NAMALWA (cell line): Measurements from ENCODE around the gene HIVEP3.
A peak's percentile ranks its signal among the peaks of the same experiment; 100 is the strongest.

Source experiments
- DNase-seq: peaks from one replicate; pipeline ENCODE4 v3.0.0-alpha.2; 2015; ENCODE audit warnings: low spot score

Gene HIVEP3

DNA sequence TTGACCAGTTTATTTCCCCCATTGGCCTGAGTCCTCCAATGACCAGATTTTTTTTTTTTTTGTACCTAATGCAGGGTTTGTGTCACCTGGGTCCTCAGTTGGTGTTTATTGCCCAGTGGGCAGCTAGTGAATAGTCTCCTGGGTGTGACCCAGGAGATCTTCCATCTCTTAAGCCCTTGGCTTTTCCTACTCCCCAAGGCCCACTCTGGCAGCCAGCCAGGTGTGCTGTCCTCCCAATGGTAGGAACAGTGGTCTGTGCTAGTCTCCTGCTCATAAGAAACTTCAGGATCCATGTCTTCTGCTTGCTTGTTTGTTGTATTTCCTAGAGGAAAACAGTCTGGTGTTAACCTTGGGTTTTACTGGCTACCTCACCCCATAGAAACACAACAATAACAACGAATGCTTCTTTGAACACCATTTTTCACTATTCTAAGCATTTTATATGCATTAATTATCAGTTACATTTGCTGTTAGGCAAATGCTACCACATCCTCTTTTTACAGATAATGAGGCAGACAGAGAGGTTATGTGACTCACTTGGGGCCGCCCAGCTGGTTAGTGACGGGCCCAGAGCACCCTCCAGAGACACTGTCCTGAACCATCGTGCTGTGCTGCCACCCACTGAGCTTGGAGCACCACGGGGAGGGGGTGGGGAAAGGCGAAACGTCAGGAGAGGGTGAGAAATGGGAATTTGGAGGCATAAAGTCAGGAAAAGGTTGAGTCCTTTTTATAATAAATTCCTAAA lies 107.5 kb downstream of the HIVEP3 start:
- peak; percentile 48 for DNase-seq

DNA sequence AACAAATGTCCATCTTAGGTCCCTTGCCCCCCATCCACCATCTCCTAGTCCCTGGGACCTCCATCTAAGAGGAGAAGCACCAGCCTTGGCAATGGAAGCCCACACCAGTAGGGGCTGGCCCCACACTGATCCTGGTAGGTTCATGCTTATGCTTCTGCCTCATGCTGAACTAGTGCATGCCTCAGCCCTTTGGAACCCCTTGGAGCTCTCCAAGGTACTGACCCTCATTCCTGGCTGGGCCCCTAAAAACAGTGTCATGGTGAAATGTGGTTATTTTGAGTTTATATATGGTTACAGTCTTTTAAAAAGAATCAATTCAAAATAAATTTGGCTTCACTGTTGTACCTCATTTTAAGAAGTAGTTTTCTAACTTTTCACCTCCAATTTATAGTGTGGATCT lies 108.3 kb downstream of the HIVEP3 start:
- DNase-seq: peak; percentile 62

DNA sequence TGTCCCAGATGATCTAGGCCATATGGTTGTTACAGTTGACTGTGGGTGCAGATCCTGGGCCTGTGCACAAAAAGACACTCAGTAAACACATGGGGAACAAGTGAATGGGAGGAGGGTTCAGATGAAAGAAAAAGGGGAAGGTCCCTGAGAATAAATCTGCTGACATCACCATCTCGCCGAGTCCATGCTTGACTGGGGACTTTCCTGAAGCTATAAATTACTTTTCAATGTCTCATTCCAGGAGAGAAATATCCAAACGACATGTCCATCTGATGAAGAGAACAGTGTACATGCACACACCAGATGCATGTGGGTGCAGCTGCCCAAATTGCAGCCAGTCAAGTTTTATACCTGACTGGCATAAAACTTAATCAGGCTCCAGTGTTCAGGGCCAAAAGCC lies 109.0 kb downstream of the HIVEP3 start:
- DNase-seq: no peak

DNA sequence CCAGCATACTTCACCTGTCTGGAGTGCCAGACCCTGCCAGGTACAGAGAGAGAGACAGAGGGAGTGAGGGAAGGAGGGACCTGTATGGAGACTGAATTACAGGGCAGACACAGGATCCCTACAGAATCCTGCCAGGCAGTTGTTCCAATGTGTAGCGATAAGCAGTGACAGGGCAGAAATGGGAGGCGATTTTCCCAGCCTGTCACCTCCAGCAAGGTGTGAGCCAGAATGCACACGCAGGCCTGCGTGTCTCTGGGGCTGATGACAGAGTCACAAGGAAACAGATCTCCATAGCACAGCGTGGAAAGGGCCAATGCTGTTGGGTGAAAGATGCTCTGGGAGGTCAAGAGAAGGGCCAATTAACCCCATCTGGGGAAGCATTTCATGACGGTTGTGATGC lies 111.3 kb downstream of the HIVEP3 start:
- no peak for DNase-seq

DNA sequence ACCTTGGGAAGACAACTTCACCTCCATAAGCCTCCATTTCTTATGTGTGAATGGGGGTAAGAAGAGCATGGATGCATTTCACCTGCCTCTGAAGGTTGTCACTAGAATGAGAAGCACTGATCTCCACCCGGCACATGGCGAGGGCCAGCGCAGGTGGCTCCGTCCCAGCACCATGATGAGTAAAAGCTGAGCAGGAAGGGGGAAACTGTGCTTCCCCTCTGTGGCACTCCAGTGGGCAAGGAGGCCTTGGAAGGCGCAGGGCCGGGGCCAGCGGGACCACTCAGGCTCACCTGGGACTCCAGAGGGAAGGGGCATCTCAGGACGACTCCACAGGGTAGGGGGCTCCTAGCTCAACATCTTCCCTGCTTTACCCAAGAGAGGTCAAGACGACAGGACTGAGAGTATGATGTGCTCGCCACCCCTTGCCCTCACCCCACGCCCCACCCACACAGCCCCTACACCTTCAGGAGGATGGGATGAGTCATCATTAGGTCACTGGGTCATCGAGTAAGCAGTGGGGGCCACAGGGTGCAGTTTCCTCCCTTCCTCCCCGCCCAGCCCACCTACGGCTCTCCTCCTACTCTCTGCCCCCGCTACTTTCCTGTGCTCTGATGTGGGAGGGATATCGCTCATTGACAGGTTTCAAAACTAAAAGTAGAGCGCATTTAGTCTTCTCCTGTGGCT lies 112.1 kb downstream of the HIVEP3 start:
- DNase-seq: no peak

DNA sequence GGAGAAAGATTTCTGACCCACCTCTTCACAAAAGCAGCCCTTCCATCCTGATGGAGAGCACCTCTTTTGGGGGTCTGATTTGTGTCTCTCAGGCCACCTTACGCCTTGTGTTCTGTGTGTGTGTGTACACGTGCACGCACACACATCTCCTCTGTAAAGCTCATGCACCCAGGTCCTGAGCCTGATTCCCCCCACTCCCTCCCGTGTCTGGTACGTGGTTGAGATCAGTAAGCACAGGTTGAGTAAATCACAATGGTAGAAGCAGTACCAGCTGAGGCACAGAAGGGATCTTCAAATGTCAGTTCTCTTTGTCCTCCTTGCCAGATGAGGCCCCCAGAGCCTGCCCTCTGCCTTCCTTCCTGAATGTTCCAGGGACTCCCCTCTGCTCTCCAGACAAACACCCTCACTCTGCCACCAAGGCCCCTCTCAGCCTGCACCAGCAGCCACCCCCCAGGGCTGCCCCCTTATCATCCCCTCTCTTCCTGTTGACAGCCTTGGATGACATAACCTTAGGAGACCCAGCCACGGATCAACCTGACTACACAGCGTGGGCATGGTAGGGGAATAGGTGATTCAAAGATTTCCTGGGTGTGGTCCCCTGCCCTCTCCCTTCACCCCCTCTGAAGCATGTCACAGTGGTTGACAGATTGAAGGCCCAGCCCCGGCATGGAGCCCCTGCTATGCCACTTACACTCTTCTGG lies 112.8 kb downstream of the HIVEP3 start:
- no peak for DNase-seq

DNA sequence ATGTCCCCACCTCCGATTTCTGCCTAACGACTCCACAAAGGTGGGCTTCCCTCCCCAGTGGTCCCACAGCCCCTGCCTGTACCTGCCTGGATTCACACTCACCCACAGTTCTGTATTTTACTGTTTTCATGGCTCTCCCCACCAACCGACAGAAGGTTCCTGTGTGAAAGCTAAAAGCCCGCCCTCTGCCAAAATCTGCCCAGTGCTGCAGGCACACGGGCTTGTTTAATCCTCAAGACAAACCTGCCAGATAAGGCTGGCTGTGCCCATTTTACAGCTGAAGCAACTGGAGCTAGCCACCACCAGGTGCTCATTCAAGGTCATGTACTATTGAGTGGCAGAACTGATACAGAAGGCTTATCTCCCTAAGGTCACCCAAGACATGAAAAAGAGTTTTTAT lies 114.5 kb downstream of the HIVEP3 start:
- peak; percentile 57 for DNase-seq

DNA sequence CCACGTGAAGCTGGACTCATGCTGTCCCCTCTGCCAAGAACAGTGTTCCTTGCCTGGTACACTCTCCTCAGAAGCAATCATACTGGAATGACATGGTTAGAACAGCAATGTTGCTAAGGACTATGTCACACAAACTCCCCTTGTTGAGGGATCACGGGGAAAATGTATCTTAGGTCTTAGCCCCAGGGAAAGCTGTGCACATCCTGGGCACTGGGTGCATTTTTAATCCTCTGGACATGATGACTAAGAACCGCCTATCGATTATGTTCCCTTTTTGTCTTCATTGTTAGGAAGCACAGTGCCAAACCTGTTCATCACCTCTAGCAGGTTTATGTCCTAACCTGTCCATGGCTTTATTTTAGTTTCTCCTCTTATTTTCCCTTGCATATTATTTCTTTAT lies 115.1 kb downstream of the HIVEP3 start:
- DNase-seq: no peak

DNA sequence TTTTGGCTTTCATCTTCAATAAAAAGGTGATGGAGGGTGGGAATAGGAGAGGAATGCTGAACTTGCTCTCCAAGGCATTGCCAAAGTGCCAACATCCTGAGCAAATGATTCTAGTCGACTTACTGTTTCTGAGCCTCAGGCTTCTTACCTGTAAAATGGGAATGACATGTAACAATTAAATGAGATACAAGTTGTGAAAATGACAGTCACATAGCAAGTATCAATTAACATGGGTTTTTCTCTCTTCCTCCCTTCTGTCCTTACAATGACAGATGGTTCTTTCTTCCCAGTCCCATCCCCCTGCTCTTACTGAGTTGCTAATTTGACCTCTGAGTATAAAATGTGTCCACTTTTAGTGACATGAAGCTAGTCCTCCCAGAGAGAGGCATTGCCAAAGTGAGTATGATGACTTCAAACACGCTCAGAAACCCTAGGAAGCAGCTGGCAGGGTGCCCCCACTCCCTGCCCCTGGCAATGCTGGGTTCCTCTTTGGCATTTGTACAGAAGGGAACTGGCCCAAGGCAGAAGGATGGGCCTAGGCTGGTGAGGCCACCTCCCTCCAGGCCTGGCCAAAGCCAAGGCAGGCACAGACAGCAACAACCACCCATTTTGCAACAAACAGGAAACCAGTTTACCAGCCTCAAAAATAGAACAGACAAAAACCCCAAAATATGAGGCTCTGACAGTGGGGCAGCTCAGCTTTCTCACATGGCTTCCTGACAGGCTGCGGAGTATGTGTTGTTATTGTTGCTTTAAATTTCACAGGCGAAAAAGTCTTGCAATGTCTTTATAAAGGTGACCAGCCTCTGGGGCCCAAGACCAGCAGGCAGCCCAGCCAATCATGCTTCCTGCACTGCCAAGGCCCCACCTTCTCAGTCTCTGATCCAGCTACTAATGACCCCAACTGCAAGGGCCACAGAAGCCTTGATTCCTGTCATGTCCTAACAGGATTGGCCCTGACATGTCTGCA lies 115.9 kb downstream of the HIVEP3 start:
- peak; percentile 66 for DNase-seq

DNA sequence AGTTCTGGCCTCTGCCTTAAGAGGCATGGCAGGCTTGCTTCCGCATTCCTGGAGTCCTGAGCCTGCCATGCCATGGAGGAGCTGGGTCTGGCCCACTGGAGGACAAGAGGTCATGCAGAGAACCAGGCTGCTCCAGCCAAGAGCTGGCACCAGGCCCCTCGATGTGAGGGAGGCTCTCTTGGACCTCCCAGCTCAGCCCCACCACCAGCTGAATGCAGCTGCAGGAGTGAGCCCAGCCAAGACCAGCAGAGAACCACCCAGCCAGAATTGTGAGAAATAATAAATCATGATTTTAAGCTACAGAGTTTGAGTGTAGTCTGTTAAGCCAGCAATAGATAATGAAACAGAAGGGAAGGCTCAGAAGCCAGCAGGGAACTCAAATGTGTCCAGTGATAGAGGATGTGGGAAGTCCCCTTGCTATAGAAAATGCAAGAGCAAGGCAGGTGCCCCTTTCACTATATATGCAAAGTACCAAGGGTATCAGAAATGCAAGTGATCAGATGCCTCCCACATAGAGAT lies 118.4 kb downstream of the HIVEP3 start:
- peak; percentile 49 for DNase-seq

DNA sequence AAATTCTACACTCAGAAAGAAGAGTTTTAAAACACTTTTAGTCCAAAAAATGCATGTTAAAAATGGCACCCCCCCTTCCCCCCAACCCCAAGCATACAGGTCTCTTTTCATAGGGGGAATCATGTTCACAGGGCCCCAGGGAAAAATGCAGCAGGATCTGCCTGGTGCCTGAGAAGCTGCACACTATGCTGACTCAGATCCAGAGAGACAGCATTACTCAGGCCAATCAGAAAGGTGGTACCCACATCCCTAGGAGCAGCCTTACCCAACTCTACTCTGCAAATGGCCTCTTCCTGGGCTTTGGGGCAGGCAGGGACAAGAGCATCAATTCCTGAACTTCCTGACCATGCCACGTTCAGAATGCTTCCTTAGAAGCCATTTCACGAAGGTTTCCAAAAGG lies 119.0 kb downstream of the HIVEP3 start:
- no peak for DNase-seq

DNA sequence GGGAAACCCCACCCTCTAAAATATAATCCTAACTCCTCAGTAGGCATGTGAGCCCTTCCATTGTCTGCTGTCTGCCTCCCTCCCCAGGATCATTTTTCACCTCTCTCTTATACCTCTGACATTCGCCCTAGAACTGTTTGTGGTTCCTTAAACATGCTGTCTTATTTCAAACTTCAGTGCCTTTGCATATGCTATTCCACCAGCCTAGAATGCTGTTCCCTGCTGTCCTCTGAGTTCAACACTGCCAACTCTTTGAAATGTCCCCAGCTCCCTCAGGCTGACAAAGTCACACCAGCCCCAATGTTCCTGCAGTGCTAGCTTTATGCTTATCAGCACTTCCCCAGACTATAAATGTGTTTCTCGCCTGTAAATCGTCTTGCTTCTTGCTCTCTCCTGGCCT lies 119.5 kb downstream of the HIVEP3 start:
- DNase-seq: no peak

DNA sequence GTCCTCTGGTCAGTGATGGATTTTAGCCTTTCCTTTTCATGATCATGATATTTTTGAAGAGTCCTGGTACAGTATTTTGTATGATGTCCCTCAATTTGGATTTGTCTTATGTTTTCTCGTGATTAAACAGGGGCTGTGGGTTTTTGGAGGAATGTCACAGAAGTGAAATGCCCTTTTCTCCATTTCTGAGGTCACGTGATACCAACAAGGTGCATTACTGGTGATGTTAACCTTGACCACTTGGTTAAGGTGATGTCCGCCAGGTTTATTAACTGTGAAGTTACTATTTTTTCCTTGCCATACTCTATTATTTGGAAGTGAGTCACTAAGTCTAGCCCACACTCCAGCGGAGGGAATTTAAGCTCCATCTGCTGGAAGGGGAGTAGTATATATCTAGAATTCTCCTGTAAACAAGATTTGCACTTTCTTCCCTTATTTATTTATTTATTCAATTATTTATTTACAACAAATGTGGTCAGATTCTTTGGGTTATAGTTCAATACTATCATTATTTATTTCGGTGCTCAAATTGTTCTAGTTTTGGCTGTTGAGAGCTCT lies 123.4 kb downstream of the HIVEP3 start:
- no peak for DNase-seq

DNA sequence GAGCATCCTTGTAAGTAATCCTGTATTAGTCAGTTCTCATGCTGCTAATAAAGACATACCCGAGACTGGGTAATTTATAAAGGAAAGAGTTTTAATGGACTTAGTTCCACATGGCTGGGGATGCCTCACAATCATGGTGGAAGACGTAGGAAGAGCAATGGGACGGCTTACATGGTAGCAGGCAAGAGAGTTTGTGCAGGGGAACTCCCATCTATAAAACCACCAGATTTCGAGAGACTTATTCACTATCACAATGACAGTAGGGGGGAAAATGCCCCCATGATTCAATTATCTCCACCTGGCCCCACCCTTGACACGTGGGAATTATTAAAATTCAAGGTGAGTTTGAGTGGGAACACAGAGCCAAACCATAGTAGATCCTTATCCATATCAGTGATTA lies 124.7 kb downstream of the HIVEP3 start:
- DNase-seq: no peak

DNA sequence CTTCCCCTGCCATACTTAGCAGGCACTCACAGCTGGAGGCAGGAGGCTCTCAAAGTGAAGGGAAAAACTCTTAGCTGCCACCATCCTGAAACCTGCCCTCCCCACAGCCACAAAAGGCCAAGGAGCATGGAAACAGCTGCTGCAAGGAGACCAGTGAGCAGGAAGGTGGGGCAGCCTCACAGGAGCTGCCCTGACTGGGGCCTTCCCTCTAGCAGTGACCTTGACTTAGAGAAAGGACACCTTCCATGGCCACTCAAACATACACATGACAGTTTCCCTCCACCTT lies 126.3 kb downstream of the HIVEP3 start:
- no peak for DNase-seq

DNA sequence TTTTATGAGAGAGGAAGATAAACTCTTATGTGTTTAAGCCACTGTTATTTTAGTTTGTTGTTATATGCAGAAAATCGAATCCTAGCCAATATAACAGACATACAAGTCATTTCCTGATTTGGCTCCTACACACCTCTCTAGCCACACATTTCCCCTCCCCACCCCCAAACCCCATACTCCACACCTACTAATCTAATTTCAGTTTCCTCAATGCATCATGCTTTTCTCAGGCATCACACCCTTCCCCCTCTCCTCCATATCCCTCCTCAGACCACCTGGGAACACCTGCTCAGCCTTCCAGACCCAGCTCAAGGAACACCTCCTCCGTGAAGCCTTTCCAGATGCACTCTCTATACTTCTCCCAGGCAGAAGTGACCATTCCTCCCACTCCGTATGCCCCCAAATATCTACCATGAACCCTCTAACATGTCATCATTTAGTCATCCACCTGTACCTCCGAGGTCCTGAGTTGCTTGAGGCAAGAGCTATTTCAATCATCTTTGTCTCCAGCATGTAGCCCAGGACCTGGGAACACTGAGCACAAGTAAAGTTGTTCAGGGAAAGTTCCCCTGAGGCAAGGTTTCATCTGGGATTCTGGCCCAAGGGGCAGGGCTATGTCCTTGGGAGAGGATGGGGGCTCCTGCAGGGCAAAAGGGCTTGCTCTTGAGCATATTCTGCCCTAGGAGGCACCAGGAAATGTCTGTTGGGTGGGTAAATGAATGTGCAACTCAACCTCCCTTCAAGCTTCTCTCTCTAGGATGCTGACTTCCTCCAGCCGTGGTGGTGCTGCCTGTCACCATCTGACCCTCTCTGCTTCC lies 126.8 kb downstream of the HIVEP3 start:
- DNase-seq: no peak

DNA sequence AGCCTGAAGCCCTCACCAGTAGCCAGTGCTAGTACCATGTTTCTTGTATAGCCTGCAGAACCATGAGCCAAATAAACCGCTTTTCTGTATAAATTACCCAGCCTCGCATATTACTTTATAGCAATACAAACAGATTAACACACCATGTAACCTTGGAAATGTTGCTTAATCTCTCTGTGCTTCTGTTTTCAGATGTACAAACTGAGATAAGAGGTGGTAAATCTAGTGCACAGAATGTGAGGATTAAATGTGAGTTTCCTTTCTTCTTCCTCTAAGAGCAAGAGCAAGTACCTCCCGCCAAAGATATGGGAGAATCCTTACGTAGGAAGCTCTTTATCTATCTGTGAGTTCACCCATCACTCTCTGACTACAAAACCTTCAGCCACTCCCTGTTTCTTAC lies 128.4 kb downstream of the HIVEP3 start:
- no peak for DNase-seq

DNA sequence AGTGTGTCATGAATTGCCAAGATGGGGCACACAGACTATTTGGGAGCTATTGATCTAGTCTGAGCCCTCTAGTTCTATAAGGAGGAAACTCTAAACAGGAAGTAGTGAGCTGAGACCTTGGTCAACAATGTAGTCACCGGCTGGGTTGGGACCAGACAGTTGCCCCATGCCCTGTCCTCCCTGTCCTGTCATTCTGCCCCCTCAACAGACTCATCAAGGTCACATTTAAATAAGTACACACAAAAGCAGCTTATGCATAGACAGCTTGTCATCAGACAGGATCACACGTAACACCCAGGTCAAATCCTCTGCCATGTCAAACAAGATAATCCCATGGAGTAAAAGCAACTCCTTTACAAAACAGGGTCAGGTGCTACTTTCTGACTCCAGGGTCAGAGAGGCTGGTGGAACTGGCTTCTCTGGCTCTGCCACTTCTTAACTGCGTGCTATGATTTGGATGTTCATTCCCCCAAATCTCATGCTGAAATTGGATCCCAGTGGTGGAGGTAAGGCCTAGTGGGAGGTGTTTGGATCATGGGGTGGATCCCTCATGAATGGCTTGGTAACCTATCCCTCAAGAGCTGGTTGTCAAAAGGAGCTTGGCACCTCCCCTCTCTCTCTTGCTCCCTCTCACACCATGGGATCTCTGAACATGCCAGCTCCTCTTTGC lies 128.9 kb downstream of the HIVEP3 start:
- no peak for DNase-seq

DNA sequence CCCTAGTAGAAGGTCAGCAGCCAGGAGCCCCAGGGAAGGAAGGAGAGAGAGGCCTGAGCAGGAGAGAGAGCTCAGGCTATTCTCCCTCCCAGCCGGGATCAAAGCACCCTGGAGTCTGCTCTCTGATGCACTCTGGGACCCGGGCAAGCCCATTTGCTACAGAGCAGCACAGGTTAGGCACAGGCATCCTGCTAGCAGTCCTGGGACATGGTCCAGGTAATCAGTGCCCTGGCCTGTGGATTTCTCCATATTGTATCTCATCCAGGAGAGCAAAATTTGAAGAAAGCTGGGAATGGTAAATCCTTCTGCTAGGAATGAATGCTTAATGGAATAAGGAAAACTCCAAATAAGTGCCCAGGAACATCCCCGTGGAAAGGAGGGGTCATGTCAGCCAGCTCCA lies 130.3 kb downstream of the HIVEP3 start:
- DNase-seq: no peak

DNA sequence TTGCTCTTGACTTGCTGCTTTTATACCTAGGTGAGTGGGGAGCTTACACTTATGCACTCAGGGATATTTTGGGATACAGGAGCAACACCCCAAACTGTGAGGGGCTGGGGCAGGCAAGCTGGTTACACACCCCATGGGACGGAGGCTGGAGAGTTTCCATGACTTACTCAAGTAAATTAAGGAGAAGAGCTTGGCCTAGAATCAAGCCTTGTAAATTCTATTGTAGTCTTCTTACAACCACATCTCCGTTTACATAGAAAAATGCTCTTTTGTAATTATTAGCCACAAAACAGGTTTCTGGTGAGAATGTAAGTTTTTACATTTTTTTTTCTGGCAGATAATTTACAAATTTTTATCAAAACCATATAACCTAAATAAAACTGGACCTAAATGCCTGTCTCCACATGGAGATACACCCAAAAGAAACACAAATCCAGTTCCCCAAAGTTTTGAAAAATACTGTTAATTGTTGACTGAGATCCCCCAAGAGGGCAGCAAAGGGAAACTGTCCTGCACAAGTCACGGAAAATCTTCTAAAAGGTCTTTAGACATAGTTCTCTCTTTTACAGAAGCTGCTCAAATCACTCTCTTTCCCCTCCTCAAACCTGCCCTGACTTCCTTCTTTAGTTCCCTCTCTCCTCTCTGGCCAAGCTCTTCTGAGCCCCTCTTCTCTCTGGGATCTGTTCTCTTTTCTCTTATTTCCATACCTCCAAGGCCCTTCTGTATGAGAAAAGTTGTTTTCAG lies 134.0 kb downstream of the HIVEP3 start:
- no peak for DNase-seq
